Fibroblast of the aortic adventitia (primary cell): ENCODE measurements around the gene TPP1. TPM values are rescaled to one million over a fixed set of nuclear protein-coding genes. Genes with fewer than 3 reads are reported as not detected.

Source experiments
- DNase-seq: peaks from one replicate; pipeline ENCODE4 v3.0.0-alpha.2; 2010; ENCODE audit warnings: low read depth
- H3K4me3 ChIP-seq: 2 replicates; pipeline ENCODE4 v1.5.1; 2011; ENCODE audit warnings: low read depth, mild to moderate bottlenecking, control low read depth, low read length, moderate library complexity
- total RNA-seq: library from RNA; depleted of rRNA; stranded (reverse); fragments of >200 nt; gene quantifications from 2 replicates; pipeline ENCODE4 v1.2.3, GENCODE V29; 2012; ENCODE audit warnings: low replicate concordance
- TF ChIP-seq, protein P1 (sequence below): IDR thresholded peaks from 2 replicates; pipeline ENCODE4 v1.5.1; 2011; ENCODE audit warnings: mild to moderate bottlenecking, low read length, control low read depth, inconsistent platforms; ENCODE audit not compliant: insufficient read depth

Gene TPP1
- total RNA-seq, 1 donor: 60.2 TPM

DNA sequence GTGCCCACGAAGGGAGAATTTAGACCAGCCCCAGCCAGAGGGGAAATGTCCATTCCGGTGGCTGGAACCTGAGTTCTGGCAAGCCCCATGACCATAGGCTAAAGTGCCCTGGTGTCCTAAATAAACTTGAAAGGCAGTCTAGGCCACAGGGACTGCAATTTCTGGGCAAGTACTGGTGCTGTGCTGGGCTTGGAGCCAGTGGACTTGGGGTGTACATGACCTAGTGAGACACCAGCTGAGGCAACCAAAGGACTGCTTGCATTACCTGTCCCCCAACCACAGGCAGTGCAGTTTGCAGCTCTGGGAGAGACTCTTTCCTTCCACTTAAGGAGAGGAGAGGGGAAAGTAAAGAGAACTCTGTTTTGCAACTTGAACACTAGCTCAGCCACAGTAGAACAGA lies 39.5 kb downstream of the TPP1 start:
- DNase-seq: no peak
- TF ChIP-seq, protein P1, sequence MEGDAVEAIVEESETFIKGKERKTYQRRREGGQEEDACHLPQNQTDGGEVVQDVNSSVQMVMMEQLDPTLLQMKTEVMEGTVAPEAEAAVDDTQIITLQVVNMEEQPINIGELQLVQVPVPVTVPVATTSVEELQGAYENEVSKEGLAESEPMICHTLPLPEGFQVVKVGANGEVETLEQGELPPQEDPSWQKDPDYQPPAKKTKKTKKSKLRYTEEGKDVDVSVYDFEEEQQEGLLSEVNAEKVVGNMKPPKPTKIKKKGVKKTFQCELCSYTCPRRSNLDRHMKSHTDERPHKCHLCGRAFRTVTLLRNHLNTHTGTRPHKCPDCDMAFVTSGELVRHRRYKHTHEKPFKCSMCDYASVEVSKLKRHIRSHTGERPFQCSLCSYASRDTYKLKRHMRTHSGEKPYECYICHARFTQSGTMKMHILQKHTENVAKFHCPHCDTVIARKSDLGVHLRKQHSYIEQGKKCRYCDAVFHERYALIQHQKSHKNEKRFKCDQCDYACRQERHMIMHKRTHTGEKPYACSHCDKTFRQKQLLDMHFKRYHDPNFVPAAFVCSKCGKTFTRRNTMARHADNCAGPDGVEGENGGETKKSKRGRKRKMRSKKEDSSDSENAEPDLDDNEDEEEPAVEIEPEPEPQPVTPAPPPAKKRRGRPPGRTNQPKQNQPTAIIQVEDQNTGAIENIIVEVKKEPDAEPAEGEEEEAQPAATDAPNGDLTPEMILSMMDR: no peak

DNA sequence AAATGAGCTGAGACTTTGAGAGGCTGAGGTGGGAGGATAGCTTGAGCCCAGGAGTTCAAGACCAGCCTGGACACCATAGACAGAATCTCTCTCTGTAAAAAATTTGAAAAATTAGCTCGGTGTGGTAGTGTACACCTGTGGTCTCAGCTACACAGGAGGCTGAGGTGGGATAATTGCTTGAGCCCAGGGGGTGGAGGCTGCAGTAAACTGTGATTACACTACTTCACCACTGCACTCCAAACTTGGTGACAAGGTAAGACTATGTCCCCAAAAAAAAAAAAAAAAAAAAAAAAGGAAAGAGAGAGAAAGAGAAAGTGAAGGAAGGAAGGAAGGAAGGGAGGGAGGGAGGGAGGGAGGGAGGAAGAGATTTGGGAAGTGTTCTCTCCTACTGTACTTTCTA lies 41.1 kb downstream of the TPP1 start:
- no peak overlapping the region for H3K4me3 ChIP-seq
- DNase-seq: no peak
- TF ChIP-seq, protein P1: no peak

More for the DNA sequence above, 39.5 kb downstream of the TPP1 start:
- H3K4me3 ChIP-seq: no peak overlapping the region

DNA sequence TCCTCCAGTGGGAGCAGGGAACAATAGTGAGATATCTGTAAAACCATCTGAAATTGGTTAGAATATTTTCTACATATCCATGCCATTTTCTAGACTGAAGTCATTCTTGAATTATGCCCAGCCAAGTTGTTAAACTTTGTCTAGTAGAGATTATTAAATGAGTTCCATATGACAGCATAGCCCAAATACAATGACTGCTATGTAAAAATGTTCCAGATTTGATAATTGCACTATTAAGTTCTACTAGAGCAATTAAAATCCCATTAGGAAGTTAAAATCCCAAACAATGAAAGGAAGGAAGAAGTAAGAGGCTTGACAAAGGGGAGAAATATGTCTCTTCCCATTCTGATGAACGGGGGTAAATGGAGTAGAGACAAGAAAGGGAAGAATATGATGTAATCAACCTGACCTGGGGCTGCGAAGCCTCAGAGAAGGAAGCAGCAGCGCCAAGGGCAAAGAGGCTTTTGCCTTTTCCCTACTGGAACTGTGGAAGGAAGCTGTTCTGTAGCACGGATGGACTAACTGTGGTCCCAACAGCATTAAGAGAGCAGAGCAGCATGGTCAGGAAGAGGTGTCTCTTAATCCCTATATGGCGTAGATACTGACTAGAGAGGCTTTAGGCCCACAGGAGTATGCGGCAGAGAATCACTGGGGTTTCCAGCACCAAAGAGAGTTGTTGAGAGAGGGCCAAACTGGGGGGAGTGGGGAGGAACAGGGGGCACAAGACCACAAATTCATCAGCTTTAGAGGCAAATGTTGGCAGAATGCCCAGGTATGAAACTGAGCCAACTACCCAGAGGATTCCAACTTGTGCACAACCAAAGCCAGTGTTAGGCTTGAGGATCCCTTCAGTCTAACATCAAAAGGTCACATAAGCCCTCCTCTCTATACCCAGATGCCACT lies 42.5 kb downstream of the TPP1 start:
- H3K4me3 ChIP-seq: no peak overlapping the region
- TF ChIP-seq, protein P1: no peak
- peak; percentile 88 for DNase-seq

DNA sequence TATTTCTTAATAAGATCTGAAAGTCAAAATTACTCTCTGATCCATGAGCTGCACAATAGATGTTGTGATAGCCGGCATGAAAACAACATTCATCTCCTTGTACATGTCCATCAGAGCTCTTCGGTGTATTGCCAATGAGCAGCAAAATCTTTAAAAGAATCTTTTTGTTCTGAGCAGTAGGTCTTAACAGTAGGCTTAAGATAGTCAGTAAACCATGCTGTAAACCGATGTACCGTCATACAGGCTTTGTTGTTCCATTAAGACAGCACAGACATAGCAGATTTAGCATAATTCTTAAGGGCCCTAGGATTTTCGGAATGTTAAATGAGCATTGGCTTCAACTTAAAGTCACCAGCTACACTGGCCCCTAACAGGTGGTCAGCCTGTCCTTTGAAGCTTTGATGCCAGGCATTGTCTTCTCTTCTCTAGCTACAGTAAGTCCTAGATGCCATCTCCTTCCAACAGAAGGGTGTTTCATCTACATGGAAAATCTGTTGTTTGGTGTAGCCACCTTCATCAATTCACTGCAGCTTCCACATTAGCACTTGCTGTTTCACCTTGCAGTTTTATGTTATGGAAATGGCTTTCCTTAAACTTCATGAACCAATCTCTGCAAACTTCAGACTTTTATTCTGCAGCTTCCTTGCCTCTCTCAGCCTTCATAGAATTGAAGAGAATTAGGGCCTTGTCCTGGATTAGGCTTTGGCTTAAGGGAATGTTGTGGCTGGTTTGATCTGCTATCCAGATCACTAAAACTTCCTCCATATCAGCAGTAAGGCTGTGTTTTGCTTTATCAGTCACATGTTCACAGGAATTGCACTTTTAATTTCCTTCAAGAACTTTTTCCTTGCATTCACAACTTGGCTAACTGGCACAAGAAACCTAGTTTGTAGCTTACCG lies 44.2 kb downstream of the TPP1 start:
- H3K4me3 ChIP-seq: no peak overlapping the region
- TF ChIP-seq, protein P1: no peak
- no peak for DNase-seq

DNA sequence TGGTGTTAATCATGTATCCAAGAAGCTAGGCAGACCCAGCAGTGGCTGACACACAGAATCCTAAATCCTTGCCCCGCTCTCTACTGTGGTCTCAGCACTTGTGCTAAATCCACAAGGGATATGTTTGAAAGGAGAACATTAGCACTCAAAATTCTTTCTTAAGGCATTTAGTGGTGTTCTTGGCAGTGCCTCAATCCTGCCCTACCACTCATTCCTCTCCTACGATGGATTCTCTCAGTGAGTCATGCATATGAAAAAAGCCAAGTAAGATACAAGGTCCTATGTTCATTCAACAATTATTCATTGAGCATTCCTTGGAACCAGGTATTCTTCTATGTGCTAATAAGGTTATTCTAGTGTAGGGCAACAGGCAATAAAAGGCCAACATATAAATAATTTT lies 47.0 kb downstream of the TPP1 start:
- peak; percentile 89 for DNase-seq
- H3K4me3 ChIP-seq: no peak overlapping the region
- TF ChIP-seq, protein P1: no peak

DNA sequence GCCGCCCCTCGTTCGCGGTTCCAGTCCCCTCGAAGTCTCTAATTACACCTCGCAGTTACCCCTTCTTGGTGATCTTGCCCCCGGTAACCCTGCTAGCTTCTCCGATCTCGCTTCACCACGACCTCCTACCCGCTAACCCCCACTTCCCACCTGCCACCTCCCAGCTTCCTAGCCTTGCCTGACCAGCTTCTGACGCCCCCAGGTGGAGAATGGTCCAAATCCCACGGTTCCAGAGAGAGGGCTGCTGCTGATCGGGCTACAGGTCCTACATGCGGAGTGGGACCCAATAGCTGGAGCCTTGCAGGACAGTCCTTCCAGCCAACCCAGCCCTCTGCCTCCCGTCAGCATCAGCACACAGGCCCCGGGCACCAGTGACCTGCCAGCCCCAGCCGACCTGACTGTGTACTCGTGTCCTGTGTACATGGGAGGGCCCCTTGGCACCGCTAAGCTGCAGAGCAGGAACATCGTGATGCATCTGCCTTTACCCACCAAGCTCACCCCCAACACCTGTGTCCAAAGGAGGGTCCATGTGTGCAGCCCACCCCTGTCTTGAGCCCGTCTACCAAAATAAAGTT lies 47.7 kb downstream of the TPP1 start:
- H3K4me3 ChIP-seq: no peak overlapping the region
- no peak for DNase-seq
- TF ChIP-seq, protein P1: no peak
